HG02678 (cell line): ENCODE results near the gene RAB17.

Experiments used
- ATAC-seq: cut with Tn5 transposase; IDR thresholded peaks from one replicate; pipeline ENCODE4 v1.9.1; 2021; ENCODE audit warnings: mild to moderate bottlenecking, moderate library complexity; ENCODE audit not compliant: unreplicated experiment

The RAB17 gene

GRCh38 chr2:237581326-237581725 is 9.2 kb downstream of the RAB17 start:
- ATAC-seq: no peak

GRCh38 chr2:237577956-237578870 is 12.3 kb downstream of the RAB17 start:
- ATAC-seq: no peak

GRCh38 chr2:237577458-237577857 is 13.1 kb downstream of the RAB17 start:
- no peak for ATAC-seq

GRCh38 chr2:237576974-237577373 is 13.6 kb downstream of the RAB17 start:
- ATAC-seq: no peak

GRCh38 chr2:237575869-237576862 is 14.4 kb downstream of the RAB17 start:
- no peak for ATAC-seq

GRCh38 chr2:237574894-237575868 is 15.4 kb downstream of the RAB17 start:
- ATAC-seq: no peak

- no peak for ATAC-seq
Measured at GRCh38 chr2:237574467-237574866, 16.1 kb downstream of the RAB17 start.

GRCh38 chr2:237573721-237574415 is 16.7 kb downstream of the RAB17 start:
- ATAC-seq: no peak

GRCh38 chr2:237572742-237573101 is 17.8 kb downstream of the RAB17 start:
- ATAC-seq: no peak

GRCh38 chr2:237572021-237572741 is 18.4 kb downstream of the RAB17 start:
- ATAC-seq: peak; percentile 86

- ATAC-seq: no peak
Measured at GRCh38 chr2:237571551-237571950, 19.0 kb downstream of the RAB17 start.

- no peak for ATAC-seq
Measured at GRCh38 chr2:237570776-237571335, 19.7 kb downstream of the RAB17 start.

- ATAC-seq: no peak
Measured at GRCh38 chr2:237569896-237570295, 20.6 kb downstream of the RAB17 start.

GRCh38 chr2:237569041-237569440 is 21.5 kb downstream of the RAB17 start:
- no peak for ATAC-seq

GRCh38 chr2:237568121-237568660 is 22.3 kb downstream of the RAB17 start:
- no peak for ATAC-seq

- ATAC-seq: no peak
Measured at GRCh38 chr2:237567276-237568029, 23.1 kb downstream of the RAB17 start.

GRCh38 chr2:237566401-237567235 is 23.9 kb downstream of the RAB17 start, which contains the start of gene PRLH:
Gene PRLH, plus strand, starts transcription at chr2:237566574. Its CDS starts 0 bp downstream, at chr2:237566574.
- ATAC-seq: no peak
